NCI-H69 (cell line): ENCODE measurements around the gene BYSL.

Source experiments
- DNase-seq: peaks from one replicate; lab custom pipeline; 2025; lab: John Stamatoyannopoulos, UW

BYSL gene

GRCh38 chr6:41976794-41977484, 55.6 kb downstream of the BYSL start:
- no peak for DNase-seq
